GM19463 (cell line): ENCODE measurements around the gene EMC9.

ENCODE experiments used
- ATAC-seq: cut with Tn5 transposase; IDR thresholded peaks from one replicate; pipeline ENCODE4 v1.9.1; 2021; ENCODE audit warnings: mild to moderate bottlenecking, moderate library complexity; ENCODE audit not compliant: unreplicated experiment

Gene EMC9

DNA sequence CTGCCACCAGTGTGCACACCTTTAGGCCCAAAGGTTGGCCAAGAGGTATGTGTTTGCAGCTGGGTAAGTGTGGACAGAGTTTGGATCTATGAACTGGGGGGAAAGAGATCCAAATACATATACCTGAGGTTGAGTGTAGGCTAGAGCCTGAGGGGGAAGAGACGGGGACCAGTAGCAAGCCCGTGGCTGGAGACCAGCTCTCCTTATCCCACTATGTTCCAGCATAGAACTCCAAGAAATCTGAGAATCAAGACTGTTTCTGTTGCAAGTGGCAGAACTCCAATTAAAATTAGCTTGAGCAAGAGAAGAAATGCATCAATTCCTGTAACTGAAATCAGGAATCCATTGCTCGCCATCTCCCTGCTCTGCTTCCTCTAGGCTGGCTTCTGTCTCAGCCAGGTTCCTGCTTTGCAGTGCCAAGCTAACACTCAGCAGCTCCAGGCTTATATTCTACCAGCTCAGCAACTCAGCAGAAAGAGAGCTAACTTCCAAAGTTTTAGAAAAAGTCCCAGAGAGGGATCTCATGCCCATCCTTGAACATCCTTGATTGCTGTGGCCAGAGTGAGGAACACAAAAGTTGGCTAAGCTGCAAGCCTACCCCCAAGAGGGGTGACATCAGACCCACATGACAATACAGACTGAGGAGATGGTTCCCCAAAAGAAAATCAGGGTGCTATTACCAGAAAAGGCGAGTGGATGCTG is 48.7 kb downstream of the EMC9 start:
- ATAC-seq: no peak

DNA sequence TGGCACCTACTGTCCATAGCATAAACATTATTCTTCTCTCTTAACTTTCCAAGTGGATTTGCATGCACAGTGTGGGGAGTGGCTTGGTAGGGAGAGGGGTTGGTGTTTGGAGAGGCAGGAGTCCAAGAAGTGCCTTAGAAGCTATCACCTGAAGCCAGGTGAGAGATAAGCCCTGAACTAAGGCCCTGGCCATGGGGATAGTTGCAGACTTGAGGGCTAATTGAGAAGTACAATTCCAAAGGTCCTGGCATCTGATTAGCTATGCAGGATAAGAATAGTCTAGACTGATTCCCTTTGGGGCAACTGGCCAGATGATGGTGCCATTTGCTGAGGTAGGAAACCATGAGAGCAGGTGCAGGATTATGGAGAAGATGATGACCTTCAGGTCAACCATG is 49.3 kb downstream of the EMC9 start:
- no peak for ATAC-seq

DNA sequence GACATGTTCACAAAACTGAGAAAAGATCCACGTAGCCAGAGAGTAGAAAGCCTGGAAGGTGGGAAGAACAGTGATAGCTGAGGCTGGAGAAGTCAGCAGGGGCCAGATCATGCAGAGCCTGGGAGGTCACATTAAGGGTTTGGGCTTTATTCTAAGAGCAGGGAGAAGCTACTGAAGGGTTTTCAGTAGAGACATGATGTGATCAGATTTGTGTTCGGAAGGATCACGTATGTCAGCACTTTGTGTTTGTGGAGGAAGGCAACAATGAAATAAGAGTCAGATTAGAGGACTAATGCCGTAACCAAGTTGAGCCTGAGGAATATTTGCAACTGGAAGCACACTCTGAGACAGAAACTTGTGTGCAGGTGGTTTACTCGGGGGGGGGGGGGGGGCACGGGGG is 51.5 kb downstream of the EMC9 start:
- no peak for ATAC-seq
